Caco-2 (cell line): ENCODE measurements around the gene SLU7. TPM values are rescaled to one million over a fixed set of nuclear protein-coding genes. Genes with fewer than 3 reads are reported as not detected.

Experiments used
- BruUV-seq: library from RNA; stranded (reverse); fragments of 400-500 nt; replicated peaks from 2 replicates; lab custom pipeline; 2021; lab: Mats Ljungman, UMichigan
- CTCF ChIA-PET: fragments of 300-600 bp; sonication (Branson Sonifier 250); formaldehyde crosslinking; loops from one replicate; lab custom pipeline; 2022; ENCODE audit warnings: antibody characterized with exemption; lab: Charles Lee
- POLR2A ChIA-PET: fragments of 300-600 bp; sonication (Branson Sonifier 250); formaldehyde crosslinking; loops from one replicate; lab custom pipeline; 2022; ENCODE audit warnings: antibody characterized with exemption; lab: Charles Lee
- DNase-seq, 2 experiments: peaks; one replicate each; pipeline versions ENCODE4 v3.0.0 to v3.0.0-alpha.2; 2020 to 2022
- H3K27me3 ChIP-seq: replicated peaks from 2 replicates; pipeline ENCODE4 v1.6.0; 2011; ENCODE audit warnings: low read length; ENCODE audit not compliant: control insufficient read depth, insufficient read depth
- H3K36me3 ChIP-seq: 2 replicates; pipeline ENCODE4 v1.5.1; 2011; ENCODE audit warnings: low read length; ENCODE audit not compliant: control insufficient read depth, insufficient read depth
- H3K4me1 ChIP-seq: fragments of 250-450 bp; sonication (Bioruptor Pico); 2 replicates; pipeline ENCODE4 v1.5.1; 2020; ENCODE audit warnings: mild to moderate bottlenecking
- H3K4me3 ChIP-seq: 2 replicates; pipeline ENCODE4 v1.5.1; 2011; ENCODE audit warnings: low read depth, mild to moderate bottlenecking, control low read depth, low read length
- H3K9me3 ChIP-seq: fragments of 250-450 bp; sonication (Bioruptor Pico); 2 replicates; pipeline ENCODE4 v1.5.1; 2020; ENCODE audit warnings: mild to moderate bottlenecking, moderate library complexity
- H3K27ac Mint-ChIP-seq: one replicate; pipeline ENCODE4 v1.8.0; 2022; ENCODE audit warnings: mixed read lengths; ENCODE audit not compliant: unreplicated experiment
- H3K27me3 Mint-ChIP-seq: one replicate; pipeline ENCODE4 v1.8.0; 2022; ENCODE audit warnings: mixed read lengths; ENCODE audit not compliant: insufficient read depth, unreplicated experiment
- H3K36me3 Mint-ChIP-seq: one replicate; pipeline ENCODE4 v1.8.0; 2022; ENCODE audit warnings: mild to moderate bottlenecking, mixed read lengths; ENCODE audit not compliant: insufficient read depth, unreplicated experiment
- H3K4me1 Mint-ChIP-seq: one replicate; pipeline ENCODE4 v1.8.0; 2022; ENCODE audit warnings: low read depth, mixed read lengths; ENCODE audit not compliant: unreplicated experiment
- H3K4me3 Mint-ChIP-seq: one replicate; pipeline ENCODE4 v1.8.0; 2022; ENCODE audit warnings: mild to moderate bottlenecking, moderate library complexity, mixed read lengths; ENCODE audit not compliant: unreplicated experiment
- H3K9me3 Mint-ChIP-seq: one replicate; pipeline ENCODE4 v1.8.0; 2022; ENCODE audit warnings: mixed read lengths; ENCODE audit not compliant: unreplicated experiment
- CTCF ChIP-seq, 2 experiments: fragments of 200-600 bp in 1 of 2; IDR thresholded peaks; 1 replicate in 1 of 2; 2 replicates in 1 of 2; pipeline versions ENCODE4 v1.5.1 to v1.8.0; 2011 to 2022; ENCODE audit warnings: antibody characterized with exemption in 1 of 2, control low read depth in 1 of 2, inconsistent platforms in 1 of 2, low read depth in 1 of 2, low read length in 1 of 2, mild to moderate bottlenecking in 1 of 2, moderate library complexity in 1 of 2; ENCODE audit not compliant: insufficient read depth in 1 of 2, severe bottlenecking in 1 of 2, unreplicated experiment in 1 of 2
- intact Hi-C: fragments of 100-400 bp; cut with micrococcal nuclease; formaldehyde crosslinking; loops from one replicate; pipeline ENCODE4 v1.10.0; 2022; ENCODE audit not compliant: unreplicated experiment
- total RNA-seq: library from RNA; stranded (reverse); gene quantifications from 2 replicates; pipeline ENCODE4 v1.2.3, GENCODE V29; 2022

SLU7 gene
- total RNA-seq, 1 experiment from 2014 or later, result 55.0 TPM

DNA sequence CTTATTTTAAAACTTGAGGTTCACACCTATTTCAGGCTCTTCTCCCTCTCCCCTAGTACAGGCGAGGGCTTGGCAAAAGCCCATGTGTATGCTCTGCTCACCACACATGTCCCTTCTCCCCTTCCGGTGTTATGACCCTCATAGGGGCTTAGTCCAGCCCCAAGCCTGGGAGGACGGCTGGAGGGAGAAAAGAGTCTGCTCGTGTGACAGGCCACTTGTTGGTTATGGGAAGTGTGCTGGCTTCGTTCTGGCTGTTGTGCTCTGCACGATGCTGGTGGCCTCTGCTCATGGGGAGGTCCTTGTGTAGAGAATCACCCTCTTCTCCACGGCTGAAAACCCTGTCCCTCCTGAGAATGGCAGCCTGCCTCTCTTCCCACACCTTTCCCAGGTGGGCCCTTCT is 13.9 kb upstream of the SLU7 start:
- Histone ChIP-seq H3K27me3 (no peaks in the 10 kb centered on the region), H3K4me3 (no peak overlapping the region), H3K9me3 (no peaks in the 10 kb centered on the region), H3K36me3 (no peaks in the 10 kb centered on the region), H3K4me1 (no peaks in the 10 kb centered on the region)
- CTCF ChIA-PET, result no interaction called here
- no peak for DNase-seq
- H3K4me1 Mint-ChIP-seq, result no peaks in the 10 kb centered on the region
- no peaks in the 10 kb centered on the region for H3K9me3 Mint-ChIP-seq
- intact Hi-C loops, result loop anchor here (10.0 kb wide), 2 partner anchors 202 to 472 kb away; no protein-coding TSS in a partner anchor
- H3K36me3 Mint-ChIP-seq, result peaks cover 11% of the 10 kb centered on the region
- POLR2A ChIA-PET, result no interaction called here
- BruUV-seq, result no TSS peak
- no peaks in the 10 kb centered on the region for H3K27me3 Mint-ChIP-seq
- TF ChIP-seq CTCF (IDR thresholded peaks at IDR 0.05; ENCODE audit: insufficient read depth in 1 of 2, low read depth in 1 of 2, low read length in 1 of 2, severe bottlenecking in 1 of 2, unreplicated experiment in 1 of 2), result no peak
- no peak overlapping the region for H3K4me3 Mint-ChIP-seq
- no peak overlapping the region for H3K27ac Mint-ChIP-seq

DNA sequence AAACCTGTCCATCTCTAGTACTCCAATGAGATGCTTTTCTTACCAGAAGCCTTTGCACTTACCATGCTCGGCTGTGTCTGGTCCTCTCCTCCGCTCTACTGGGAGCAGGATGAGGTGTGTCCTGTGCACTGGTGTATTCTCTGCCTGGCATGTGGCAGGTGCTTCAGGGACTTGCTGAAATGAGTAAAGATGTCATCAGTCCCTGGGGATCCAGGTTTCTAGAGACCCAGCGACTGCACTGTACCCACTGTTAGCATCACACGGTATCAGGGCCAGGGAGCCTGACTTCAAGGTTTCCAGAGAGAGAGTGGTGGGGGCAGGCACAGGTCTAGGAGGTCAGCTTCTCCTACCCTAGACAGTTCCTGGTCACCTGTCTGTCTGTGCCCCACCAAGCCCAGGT is 13.3 kb upstream of the SLU7 start:
- no peaks in the 10 kb centered on the region for H3K9me3 Mint-ChIP-seq
- POLR2A ChIA-PET, result no interaction called here
- Histone ChIP-seq H3K27me3 (no peaks in the 10 kb centered on the region), H3K4me3 (no peak overlapping the region), H3K9me3 (no peaks in the 10 kb centered on the region), H3K4me1 (no peaks in the 10 kb centered on the region), H3K36me3 (no peaks in the 10 kb centered on the region)
- no peak for TF ChIP-seq CTCF (IDR thresholded peaks at IDR 0.05; ENCODE audit: insufficient read depth in 1 of 2, low read depth in 1 of 2, low read length in 1 of 2, severe bottlenecking in 1 of 2, unreplicated experiment in 1 of 2)
- H3K27me3 Mint-ChIP-seq, result no peaks in the 10 kb centered on the region
- CTCF ChIA-PET, result no interaction called here
- no TSS peak for BruUV-seq
- H3K4me3 Mint-ChIP-seq, result no peak overlapping the region
- no peak for DNase-seq
- no peaks in the 10 kb centered on the region for H3K4me1 Mint-ChIP-seq
- H3K36me3 Mint-ChIP-seq, result peaks cover 17% of the 10 kb centered on the region
- H3K27ac Mint-ChIP-seq, result no peak overlapping the region
- intact Hi-C loops, result loop anchor here (10.0 kb wide), 2 partner anchors 203 to 473 kb away; no protein-coding TSS in a partner anchor

DNA sequence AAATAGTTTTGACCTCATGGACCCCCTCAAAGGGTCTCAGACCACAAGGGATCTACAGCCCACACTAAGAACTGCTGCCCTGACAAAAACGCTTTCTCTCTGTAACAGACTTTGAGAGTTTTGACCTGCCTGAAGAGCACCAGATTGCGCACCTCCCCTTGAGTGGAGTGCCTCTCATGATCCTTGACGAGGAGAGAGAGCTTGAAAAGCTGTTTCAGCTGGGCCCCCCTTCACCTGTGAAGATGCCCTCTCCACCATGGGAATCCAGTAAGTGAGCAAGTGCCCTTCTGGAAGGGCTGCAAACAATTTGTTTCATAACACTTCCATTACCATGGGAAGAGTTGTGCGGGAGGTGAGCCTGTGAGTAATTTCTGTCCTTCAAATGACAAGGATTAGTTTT is 8.7 kb upstream of the SLU7 start:
- Histone ChIP-seq H3K9me3 (no peaks in the 10 kb centered on the region), H3K4me3 (no peak overlapping the region), H3K27me3 (no peaks in the 10 kb centered on the region), H3K36me3 (no peaks in the 10 kb centered on the region), H3K4me1 (peaks cover 7% of the 10 kb centered on the region; the same call in 1 of the 2 replicates)
- H3K27ac Mint-ChIP-seq, result no peak overlapping the region
- H3K27me3 Mint-ChIP-seq, result no peaks in the 10 kb centered on the region
- no TSS peak for BruUV-seq
- H3K36me3 Mint-ChIP-seq, result peaks cover 50% of the 10 kb centered on the region
- intact Hi-C loops, result no loop called here
- no peaks in the 10 kb centered on the region for H3K9me3 Mint-ChIP-seq
- no peak overlapping the region for H3K4me3 Mint-ChIP-seq
- ChIA-PET CTCF (no interaction called here), POLR2A (no interaction called here)
- DNase-seq, result no peak
- no peak for TF ChIP-seq CTCF (IDR thresholded peaks at IDR 0.05; ENCODE audit: insufficient read depth in 1 of 2, low read depth in 1 of 2, low read length in 1 of 2, severe bottlenecking in 1 of 2, unreplicated experiment in 1 of 2)
- peaks cover 16% of the 10 kb centered on the region for H3K4me1 Mint-ChIP-seq
